ENCODE data around the gene ANAPC16. TPM values are rescaled to one million over a fixed set of nuclear protein-coding genes. Genes with fewer than 3 reads are reported as not detected.
A peak's percentile ranks its signal among the peaks of the same experiment; 100 is the strongest.

The ANAPC16 gene
- total RNA-seq, 1 experiment from 2014 or later, result 71.1 TPM

DNA sequence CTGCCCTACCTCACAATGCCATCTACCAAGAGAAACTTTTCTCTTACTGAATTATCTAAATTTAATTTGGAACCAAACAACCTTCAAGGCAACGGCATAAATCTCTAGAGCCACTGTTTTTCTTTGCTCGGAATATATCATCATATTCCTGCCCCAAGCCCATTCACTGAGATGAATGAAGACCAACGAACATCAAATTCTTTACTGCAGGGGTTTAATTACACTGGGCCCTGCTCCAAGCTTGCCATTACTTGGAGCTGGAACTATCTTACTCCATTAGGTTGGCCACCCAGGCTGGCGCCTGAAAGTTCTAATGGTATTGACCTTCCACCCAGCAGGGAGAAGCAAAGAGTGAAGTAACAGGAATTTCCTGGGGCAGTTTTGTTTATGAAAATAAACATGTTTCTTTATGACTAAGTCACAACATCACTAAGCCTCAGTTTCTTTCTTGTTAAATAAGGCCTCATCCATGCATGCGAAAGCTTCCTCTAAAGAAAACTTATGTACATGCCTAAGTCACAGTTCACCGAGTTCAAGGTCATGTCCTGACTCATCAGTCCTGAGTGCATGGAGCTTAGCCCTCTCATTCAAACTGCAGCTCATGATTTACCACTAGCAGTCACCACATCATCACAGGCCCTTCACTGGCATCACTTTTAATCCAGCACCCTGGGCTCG, 42.1 kb upstream of the ANAPC16 start:
- H3K27me3 ChIP-seq (ENCODE audit: insufficient read depth, low read length), result no peaks in the 10 kb centered on the region
- H4K20me1 ChIP-seq (ENCODE audit: insufficient read depth), result no peaks in the 10 kb centered on the region
- H3K4me2 ChIP-seq (ENCODE audit: low read length), result peak overlapping the region; percentile 63
- ATAC-seq, result peak; percentile 13; the same call in 1 of the 2 replicates
- TF ChIP-seq TCF7L2 (IDR thresholded peaks at IDR 0.05; ENCODE audit: borderline replicate concordance, extremely low read depth, insufficient read depth, insufficient read length) (peak; percentile 73), ZFX (IDR thresholded peaks at IDR 0.05) (no peak)
- no peaks in the 10 kb centered on the region for H3K9me3 ChIP-seq (ENCODE audit: control insufficient read depth in 1 of 2, insufficient read depth in 1 of 2, low read depth in 1 of 2, low read length in 2 of 2)
- ChIA-PET POLR2A (interaction anchor here (0.6 to 1.5 kb wide), 5 partner anchors 41 to 147 kb away, joined by 3 to 4 read pairs (median 3); partner anchors contain the start of gene ASCC1), RAD21 (ENCODE audit: low non-redundant PET in 1 of 2, low total read pairs in 2 of 2, uncharacterized antibody in 2 of 2, unreplicated experiment in 2 of 2) (no interaction called here), CTCF (interaction anchor here (0.7 to 2.3 kb wide), 3 partner anchors 48 to 278 kb away, joined by 3 to 6 read pairs (median 4); no protein-coding TSS in a partner anchor)
- no TSS peak for BruUV-seq (replicated peaks)
- no peak overlapping the region for H2AFZ ChIP-seq (ENCODE audit: low read depth, low read length, poor library complexity, severe bottlenecking)
- H3K79me2 ChIP-seq (ENCODE audit: insufficient read depth, low read length), result no peaks in the 10 kb centered on the region
- H3K9ac ChIP-seq (ENCODE audit: low read length), result peak overlapping the region; percentile 23; the same call in 1 of the 2 replicates
- H3K36me3 ChIP-seq (ENCODE audit: control insufficient read depth in 1 of 2, insufficient read depth in 2 of 2, low read length in 2 of 2), result no peaks in the 10 kb centered on the region
- H3K4me1 ChIP-seq (ENCODE audit: control insufficient read depth in 1 of 2, insufficient read depth in 2 of 2, low read length in 2 of 2), result peaks cover 64 to 70% of the 10 kb centered on the region in 2 experiments
- peak; percentile 27 for DNase-seq (ENCODE audit: low read depth, low spot score)
- no peak overlapping the region for H3K4me3 ChIP-seq (replicated peaks in 1 of 2; ENCODE audit: low read depth in 1 of 2, low read length in 2 of 2)
- intact Hi-C loops (cut with micrococcal nuclease), result loop anchor here (5.0 kb wide), 1 partner anchor 154 kb away; no protein-coding TSS in a partner anchor
- H3K27ac ChIP-seq (ENCODE audit: low read depth, low read length), result peak overlapping the region; percentile 74
- no peaks in the 10 kb centered on the region for H3K9me2 ChIP-seq (ENCODE audit: insufficient read depth)

DNA sequence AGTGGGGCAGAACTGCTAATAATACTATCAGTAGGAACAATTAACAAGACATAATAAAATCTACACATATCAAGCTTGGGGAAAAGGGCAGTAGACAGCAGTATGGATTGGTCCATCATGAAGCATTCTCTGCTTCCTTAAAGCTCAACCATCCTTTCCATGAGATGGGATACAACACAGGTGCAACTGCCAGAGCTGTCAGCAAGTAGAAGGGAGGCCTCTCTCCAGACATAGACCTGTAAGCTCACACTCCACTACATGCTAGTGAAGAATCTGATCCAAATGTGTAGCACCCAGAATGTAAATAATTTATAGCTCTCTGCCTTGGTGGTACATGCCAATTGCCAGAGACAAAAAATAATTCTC, 41.5 kb upstream of the ANAPC16 start:
- Histone ChIP-seq H4K20me1 (ENCODE audit: insufficient read depth) (no peaks in the 10 kb centered on the region), H3K4me3 (replicated peaks in 1 of 2; ENCODE audit: low read depth in 1 of 2, low read length in 2 of 2) (no peak overlapping the region), H3K9me3 (ENCODE audit: control insufficient read depth in 1 of 2, insufficient read depth in 1 of 2, low read depth in 1 of 2, low read length in 2 of 2) (no peaks in the 10 kb centered on the region), H3K9me2 (ENCODE audit: insufficient read depth) (no peaks in the 10 kb centered on the region), H3K36me3 (ENCODE audit: control insufficient read depth in 1 of 2, insufficient read depth in 2 of 2, low read length in 2 of 2) (no peaks in the 10 kb centered on the region), H3K4me2 (ENCODE audit: low read length) (peak overlapping the region; percentile 63), H3K4me1 (ENCODE audit: control insufficient read depth in 1 of 2, insufficient read depth in 2 of 2, low read length in 2 of 2) (peaks cover 59 to 64% of the 10 kb centered on the region in 2 experiments), H3K27ac (ENCODE audit: low read depth, low read length) (peak overlapping the region; percentile 74), H3K9ac (ENCODE audit: low read length) (no peak overlapping the region), H3K79me2 (ENCODE audit: insufficient read depth, low read length) (no peaks in the 10 kb centered on the region), H3K27me3 (ENCODE audit: insufficient read depth, low read length) (no peaks in the 10 kb centered on the region), H2AFZ (ENCODE audit: low read depth, low read length, poor library complexity, severe bottlenecking) (no peak overlapping the region)
- CTCF ChIA-PET, result interaction anchor here (0.7 to 2.3 kb wide), 4 partner anchors 33 to 278 kb away, joined by 3 to 6 read pairs (median 4); no protein-coding TSS in a partner anchor
- RAD21 ChIA-PET (ENCODE audit: low non-redundant PET in 1 of 2, low total read pairs in 2 of 2, uncharacterized antibody in 2 of 2, unreplicated experiment in 2 of 2), result no interaction called here
- POLR2A ChIA-PET, result interaction anchor here (1.2 to 1.5 kb wide), 4 partner anchors 41 to 146 kb away, joined by 3 to 4 read pairs (median 4); no protein-coding TSS in a partner anchor
- DNase-seq (ENCODE audit: low read depth, low spot score) (no peak), ATAC-seq (no peak)
- BruUV-seq (replicated peaks), result no TSS peak
- TF ChIP-seq JUND (IDR thresholded peaks at IDR 0.05) (no peak), SRF (IDR thresholded peaks at IDR 0.05; ENCODE audit: low read depth) (no peak), RAD21 (IDR thresholded peaks at IDR 0.05; ENCODE audit: low read depth) (no peak), YY1 (IDR thresholded peaks at IDR 0.05; ENCODE audit: extremely low read depth, insufficient replicate concordance, low read depth, low read length) (no peak), CBX3 (IDR thresholded peaks at IDR 0.05; ENCODE audit: low read depth) (no peak), ELF1 (IDR thresholded peaks at IDR 0.05; ENCODE audit: borderline replicate concordance, low read depth) (no peak), POLR2AphosphoS5 (IDR thresholded peaks at IDR 0.05; ENCODE audit: low read depth, low read length) (no peak), ZFX (IDR thresholded peaks at IDR 0.05) (no peak), EZH2 (IDR thresholded peaks at IDR 0.05) (no peak), SP1 (IDR thresholded peaks at IDR 0.05; ENCODE audit: low read depth) (no peak), POLR2A (IDR thresholded peaks at IDR 0.05; ENCODE audit: borderline replicate concordance, extremely low read depth, insufficient read depth, insufficient read length) (no peak), FOSL1 (IDR thresholded peaks at IDR 0.05; ENCODE audit: low read depth) (no peak), CEBPB (IDR thresholded peaks at IDR 0.05; ENCODE audit: low read depth) (no peak), EGR1 (IDR thresholded peaks at IDR 0.05; ENCODE audit: low read depth) (no peak), EZH2phosphoT487 (IDR thresholded peaks at IDR 0.05; ENCODE audit: borderline replicate concordance) (no peak)
- TF ChIP-seq, protein P1, sequence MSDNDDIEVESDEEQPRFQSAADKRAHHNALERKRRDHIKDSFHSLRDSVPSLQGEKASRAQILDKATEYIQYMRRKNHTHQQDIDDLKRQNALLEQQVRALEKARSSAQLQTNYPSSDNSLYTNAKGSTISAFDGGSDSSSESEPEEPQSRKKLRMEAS (IDR thresholded peaks at IDR 0.05), result no peak
- intact Hi-C loops (cut with micrococcal nuclease), result loop anchor here (5.0 kb wide), 1 partner anchor 153 kb away; no protein-coding TSS in a partner anchor
